GM18873 (cell line): ENCODE results near the gene CFI.
A peak's percentile ranks its signal among the peaks of the same experiment; 100 is the strongest.

Experiments used
- ATAC-seq: cut with Tn5 transposase; IDR thresholded peaks from one replicate; pipeline ENCODE4 v1.9.1; 2021; ENCODE audit warnings: mild to moderate bottlenecking, moderate library complexity, moderate number of reproducible peaks; ENCODE audit not compliant: unreplicated experiment, low FRiP score

Gene CFI

DNA sequence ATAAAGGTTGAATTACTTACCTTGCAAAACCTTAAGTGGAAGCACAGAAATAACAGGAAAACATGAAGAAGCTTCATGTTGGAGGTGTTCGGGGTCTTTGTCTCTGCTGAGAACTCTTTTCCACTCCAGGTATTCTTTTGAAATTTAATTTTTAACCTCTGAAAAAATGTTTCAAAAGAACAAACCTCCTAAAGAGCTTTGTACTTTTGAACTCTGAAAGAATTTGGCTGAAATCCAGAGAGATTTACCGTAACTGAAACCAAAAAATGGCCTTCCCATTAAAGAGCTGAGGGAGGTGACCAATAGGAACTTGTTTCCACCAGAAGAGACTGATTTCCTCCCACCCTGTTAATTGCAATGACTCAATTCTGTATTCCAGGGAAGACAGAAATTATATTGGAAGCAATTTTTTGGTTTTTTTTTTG, at the start of gene CFI:
Gene CFI (minus strand): TSS at position 105 of the 425 bp plus-strand sequence. CDS start 28 bp downstream, at position 77.
- no peak for ATAC-seq

DNA sequence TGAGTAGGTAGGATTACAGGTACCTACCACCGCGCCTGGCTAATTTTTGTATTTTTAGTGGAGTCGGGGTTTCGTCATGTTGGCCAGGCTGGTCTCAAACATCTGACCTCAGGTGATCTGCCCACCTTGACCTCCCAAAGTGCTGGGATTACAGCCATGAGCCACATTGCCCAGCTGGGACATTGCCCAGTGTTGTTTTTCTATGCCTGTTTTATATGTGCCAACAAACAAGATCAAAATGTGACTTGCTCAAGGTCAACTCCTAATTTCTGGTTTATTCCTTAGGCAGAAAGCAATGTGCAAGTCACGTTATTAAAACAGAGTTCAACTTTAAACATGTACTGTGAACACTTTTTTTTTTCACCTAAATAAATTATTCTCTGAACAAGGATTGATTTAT, 48.8 kb upstream of the CFI start:
- no peak for ATAC-seq

DNA sequence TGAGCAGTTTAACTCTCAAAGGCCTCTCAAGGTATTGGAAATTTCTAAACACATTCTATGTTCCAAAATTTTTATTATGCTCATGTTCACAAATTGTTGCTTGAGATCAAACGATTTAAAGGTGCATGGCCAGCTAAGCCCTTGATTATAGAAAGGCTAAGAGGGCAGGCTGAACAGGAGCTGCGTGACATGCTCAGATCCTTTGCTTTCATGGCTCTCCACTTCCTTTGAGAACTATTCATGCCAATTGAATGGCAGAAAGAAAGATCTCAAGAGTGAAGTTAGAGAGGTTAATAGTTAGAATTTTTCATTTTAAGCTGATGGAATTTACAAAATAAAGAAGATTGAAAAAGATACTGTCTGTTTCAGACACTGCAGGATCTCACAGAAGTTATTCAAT, 46.7 kb upstream of the CFI start:
- no peak for ATAC-seq

DNA sequence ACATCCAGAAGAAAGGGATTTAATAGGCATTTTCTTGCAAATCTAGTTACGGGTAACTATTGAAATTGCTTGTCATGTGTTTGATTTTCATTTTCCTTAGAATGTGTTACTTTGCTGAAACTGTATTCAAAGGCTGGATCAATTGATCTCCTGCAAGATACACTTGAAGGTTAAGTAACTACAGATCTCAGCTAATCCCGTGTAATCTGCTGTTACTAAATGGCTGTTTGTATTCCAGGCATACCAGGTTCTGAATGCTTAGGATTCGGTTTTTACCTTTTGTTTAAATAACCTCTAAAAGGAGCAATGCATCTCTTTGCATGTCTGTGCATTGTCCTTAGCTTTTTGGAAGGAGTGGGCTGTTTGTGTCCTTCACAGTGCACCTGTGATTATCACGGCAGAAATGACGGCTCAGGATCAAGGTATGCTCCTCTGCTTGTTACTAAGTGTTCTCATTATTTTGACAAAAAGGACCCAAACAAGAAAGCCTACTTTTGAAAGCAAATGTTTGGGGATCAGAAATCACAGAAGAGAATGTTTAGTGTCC, 46.2 kb upstream of the CFI start, which contains the start of gene LRIT3:
Gene LRIT3 (plus strand): TSS at position 212 of the 547 bp plus-strand sequence. CDS start 95 bp downstream, at position 307.
- no peak for ATAC-seq

DNA sequence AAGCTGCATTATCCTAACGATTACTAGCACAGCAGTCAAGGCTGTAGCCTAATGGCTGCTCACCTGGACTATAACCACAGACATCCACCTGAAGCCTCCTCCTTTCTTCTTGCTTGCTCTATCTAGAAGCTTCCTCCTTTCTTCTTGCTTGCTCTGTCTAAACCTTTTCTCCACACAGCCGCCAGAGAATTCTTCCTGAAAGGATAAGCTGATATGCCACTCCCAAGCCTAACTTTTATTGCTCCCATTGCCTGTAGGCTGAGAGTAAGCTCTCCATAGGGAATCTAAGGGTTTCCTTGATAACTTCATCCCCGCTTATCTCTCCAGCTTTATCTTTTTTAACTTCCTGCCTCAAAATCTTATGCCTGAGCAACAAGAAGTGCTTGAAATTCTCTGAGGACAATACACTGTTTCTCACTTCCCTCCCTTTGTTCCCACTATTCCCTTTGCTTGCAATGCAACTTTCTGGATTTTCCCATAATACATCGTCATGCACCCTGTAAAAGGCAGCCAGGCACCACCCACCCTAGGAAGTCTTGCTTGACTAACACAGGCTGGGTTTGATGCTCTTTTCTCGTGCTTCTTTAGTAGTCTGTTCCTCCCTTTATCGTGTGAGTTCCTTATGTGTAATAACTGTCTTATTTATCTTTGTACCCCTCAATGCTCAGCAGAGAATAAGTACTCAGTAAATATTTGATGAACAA, 44.7 kb upstream of the CFI start:
- ATAC-seq: no peak

DNA sequence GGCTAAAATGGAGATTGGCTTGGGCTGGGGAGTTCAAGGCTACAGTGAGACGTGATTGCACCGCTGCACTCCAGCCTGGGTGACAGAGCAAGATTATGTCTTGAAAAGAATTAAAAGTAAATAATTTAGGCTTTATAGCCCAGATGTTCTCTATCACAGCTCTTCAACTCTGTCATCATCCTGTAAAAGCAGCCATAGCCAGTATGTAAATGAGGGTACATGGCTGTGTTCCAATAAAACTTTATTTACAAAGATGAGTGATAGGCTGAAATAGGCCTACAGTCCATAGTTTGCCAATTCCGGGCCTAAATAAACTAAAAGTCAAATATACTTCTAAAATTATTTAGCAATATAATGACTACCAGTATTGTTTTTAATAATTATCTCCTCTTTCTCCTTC, 35.2 kb upstream of the CFI start:
- no peak for ATAC-seq

DNA sequence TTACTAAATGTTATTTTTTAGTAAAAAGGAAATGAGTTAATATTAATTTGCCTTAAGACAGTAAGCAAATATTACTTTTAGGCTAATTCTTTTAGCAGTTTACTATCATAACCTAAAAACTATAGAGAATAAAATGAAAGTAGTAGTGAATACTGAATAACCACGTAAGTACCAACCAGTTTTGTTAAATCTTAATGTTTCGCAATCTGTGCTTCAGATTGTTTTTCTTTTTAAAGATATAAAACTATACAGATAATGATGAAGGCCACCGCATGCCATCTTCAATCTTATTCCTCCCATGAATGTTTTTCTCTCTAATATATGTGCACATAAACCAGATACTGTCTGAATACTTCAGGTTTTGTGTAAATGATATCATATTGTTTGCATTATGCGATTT, 32.0 kb upstream of the CFI start:
- ATAC-seq: no peak

DNA sequence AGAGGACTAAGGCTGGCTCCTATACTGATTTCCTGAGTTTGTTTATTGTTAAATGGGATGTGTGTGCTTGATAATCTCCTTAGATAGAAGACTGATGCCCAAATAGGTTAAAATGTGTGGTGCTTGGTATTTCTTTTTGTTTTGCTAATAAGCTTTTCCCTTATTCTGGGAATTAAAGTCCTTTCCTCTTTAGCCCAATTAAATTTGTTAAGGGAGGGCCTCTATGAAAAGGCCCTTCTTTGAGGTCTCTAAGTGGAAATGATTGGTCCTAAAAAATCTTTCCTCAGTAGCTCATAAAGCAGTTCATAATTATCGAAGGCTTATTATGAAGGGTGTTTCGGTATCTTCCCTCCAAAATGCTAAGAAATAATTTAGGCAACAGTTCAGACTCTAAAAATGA, 25.9 kb upstream of the CFI start, which contains the start of gene RRH:
Gene RRH (plus strand): TSS at position 301 of the 400 bp plus-strand sequence. CDS start 56 bp downstream, at position 357.
- no peak for ATAC-seq

DNA sequence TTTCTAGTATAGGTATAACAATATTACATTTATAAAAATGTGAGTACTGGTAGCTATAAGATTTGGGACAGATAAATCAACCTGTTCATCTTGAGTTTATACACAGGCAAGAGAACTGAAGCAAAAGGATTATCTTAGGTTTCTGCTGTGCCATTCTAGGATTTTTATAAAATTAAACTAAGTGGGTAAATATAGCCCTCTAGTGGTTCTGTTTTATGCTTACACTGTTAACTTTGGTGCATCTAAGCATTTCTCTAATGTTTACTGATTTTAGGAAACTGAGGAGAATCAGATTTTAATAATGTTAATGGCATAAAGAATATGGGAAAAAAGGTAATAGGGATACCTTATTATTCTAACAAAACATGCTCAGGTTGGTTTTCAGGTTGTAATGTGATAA, 24.9 kb upstream of the CFI start:
- ATAC-seq: no peak

DNA sequence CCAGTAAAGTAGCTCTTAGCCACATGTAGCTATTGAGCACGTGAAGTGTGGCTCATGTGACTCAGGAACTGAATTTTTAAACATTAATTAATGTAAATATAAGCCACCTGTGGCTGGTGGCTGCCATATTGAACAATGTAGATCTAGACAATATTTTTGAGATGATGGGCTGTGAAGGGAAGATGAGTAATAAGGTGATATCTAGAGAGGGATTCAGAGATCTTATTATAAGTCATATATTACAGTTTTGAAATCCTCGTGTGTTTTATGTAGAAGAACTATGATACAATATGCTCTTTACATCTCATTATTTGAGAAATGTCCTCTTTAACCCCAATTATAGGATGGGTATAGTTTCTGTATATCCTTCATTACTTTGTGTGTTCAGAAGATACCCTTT, 19.4 kb upstream of the CFI start:
- ATAC-seq: no peak

DNA sequence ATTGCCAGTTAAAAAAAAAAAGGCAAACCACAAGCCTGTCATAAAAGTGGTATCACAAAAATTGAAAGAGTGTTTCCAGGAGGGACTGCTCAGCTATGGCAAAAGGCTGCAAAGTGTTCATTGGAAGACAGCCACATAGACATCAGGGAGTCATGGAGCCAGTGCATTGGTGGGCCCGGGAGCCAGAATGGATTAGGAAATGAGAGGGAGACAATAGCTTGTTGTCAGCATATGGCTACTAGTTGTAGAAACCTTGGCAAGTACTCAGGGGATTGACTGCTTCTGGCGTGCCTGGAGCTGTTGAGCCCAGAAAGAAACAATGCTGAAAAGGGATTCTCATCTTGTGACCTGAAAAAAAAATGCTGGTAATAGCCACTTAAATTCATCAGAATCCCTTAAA, 18.8 kb upstream of the CFI start:
- ATAC-seq: no peak

DNA sequence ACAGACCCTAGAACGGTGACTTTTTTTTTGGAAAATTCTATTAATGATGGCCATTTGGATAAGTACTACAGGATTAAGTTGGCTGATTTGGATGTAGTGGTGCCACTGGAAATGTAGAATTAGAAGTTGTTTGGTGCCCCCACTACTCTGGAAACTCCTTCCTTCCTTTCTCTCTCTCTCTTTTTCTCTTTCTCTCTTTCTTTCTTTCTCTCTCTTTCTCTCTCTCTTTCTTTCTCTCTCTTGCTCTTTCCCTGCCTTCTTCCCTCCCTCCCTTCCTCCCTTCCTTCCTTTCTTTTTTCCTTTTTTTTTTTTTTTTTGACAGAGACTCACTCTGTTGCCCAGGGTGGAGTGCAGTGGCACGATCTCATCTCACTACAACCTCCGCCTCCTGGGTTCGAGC, 16.5 kb upstream of the CFI start:
- ATAC-seq: no peak

DNA sequence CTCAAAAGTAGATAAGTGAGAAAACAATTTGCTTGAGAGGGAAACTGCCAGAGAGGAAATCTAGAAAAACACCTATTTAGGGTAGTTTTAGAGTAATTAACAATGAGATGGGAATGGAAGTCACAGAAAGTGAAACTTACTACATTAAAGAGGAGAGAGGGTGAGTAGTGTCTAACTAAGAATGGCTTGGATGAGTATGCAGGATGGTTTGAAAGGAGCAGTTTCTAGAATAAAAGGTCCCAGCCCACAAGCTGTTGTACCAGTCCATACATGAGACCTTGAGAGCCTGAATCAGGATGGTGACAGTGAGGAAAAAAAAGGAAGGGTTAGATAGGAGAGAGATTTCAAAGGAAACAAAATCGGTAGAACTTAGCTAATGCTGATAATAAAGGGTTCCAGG, 15.1 kb upstream of the CFI start:
- ATAC-seq: no peak

DNA sequence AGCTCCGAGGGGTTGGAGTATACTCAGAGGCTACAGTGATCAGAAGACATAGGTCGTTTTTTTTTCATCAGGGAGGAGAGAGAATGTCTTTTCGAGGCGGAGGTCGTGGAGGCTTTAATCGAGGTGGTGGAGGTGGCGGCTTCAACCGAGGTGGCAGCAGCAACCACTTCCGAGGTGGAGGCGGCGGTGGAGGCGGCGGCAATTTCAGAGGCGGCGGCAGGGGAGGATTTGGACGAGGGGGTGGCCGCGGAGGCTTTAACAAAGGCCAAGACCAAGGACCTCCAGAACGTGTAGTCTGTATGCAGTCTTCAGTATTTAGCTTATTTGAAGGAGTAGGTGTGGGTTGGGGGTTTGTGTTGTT, 14.3 kb upstream of the CFI start:
- ATAC-seq: no peak

DNA sequence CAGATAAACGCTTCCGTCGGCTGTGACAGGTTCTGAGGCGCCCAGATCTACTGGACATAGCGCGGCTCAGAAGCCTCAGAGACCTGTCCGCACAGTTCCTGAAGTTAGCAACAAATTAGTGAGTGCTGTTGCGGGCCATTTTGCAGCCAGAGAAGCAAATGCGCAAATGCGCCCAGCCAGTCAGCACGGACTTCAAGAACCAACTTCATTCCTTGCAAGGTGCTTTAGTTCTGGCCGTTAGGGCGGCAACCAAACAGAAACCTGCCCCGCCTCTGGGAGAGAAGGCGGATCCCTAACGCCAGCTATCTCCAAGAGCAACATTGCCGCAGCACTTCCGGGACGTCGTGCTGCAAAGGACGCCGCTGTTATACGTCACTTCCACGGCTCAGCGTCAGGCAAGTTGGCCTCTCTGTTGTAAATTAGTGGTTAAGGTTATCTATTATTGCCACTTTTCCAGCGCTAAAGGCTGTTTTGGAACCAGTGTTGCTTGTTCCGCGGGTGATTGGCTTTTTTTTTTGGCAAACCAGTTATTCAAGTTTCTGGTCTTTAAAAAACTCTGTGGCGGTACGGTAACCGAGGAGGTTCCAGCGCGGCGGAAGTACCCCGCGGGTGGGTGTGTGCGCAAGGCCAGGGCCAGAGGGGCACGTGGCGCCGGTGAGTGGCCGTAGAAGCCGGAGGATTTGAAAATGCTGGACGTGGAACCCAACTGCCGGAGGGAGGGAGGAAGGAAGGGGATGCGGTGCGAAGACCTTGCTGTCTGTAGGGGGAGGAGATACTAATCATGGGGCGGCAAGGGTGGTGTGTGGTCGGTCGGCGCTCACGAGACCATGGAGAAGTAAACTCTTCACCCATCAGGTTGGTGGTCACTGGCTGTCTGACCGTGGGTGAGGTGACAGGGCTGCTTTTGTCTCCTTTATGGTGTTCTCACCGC, 13.6 kb upstream of the CFI start, which contains the start of gene GAR1:
Gene GAR1 (plus strand): TSS at position 612 of the 931 bp plus-strand sequence. CDS start 403 bp downstream, outside the sequence.
- peak; percentile 99 for ATAC-seq

DNA sequence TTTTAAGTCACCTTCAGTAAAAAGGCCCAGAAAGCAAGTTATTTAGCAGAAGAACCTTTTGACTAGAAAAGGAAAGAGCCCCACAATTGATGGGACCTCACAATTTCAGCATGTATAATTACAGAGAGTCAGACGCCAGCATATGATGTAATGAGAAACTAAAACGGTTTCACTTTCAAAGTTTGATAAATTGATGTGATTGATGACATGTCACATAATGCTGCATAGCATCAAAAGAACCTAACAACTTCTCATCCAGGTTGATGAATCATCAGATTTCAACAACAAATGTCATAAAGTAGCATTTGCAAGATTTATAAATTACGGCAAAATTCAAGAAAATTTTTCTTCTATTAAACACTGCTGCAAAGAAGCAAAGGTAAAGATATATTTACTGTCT, 9.9 kb upstream of the CFI start:
- ATAC-seq: no peak

DNA sequence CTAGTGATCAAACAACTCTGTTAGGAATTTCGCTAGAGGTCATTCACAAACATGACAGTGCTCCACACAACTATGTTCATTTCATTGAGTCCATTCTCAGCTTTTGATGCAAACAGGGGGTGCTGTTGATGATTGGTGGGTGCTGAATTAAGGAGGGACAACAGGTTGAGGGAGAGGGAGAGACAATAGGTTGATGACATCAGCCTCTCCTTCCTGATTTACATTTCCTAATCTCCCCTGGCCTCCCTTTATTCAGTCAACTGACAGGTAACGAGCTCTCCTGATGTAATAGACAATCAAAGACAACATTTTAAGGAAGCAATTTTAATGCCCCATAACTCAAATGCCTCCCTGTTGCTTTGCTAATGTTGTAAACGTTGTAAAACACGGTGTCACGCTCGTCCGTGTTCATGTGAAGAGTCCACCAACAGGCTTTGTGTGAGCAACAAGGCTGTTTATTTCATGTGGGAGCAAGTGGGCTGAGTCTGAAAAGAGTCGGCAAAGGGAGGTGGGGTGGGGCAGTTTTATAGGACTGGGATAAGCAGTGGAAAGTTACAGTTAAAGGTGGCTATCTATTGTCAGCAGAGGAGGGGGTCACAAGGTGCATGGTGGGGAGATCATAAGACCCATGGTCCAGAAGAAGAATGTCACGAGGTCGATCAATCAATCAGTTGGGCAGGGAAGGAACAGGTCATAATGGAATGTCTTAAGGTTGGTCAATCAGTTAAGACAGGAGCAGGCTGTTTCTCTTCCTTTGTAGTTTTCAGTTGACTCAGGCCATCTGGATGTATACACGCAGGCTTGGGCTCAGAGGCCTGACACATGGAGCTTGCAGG, 9.0 kb upstream of the CFI start:
- ATAC-seq: no peak

DNA sequence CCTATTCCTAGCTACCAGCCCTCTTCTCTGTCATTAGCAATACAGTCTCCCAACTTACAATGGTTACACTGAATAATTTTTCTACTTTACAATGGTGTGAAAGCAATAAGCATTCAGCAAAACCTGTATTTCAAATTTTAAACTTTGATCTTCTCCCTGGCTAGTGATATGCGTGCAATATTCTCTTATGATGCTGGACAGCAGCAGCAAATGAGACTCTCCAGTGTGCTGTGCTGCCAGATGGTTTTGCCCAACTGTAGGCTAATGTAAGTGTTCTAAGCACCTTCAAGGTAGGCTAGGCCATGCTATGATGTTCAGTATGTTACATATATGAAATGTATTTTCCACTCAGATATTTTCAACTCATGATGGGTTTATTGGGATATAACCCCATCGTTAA, 7.9 kb upstream of the CFI start:
- no peak for ATAC-seq

DNA sequence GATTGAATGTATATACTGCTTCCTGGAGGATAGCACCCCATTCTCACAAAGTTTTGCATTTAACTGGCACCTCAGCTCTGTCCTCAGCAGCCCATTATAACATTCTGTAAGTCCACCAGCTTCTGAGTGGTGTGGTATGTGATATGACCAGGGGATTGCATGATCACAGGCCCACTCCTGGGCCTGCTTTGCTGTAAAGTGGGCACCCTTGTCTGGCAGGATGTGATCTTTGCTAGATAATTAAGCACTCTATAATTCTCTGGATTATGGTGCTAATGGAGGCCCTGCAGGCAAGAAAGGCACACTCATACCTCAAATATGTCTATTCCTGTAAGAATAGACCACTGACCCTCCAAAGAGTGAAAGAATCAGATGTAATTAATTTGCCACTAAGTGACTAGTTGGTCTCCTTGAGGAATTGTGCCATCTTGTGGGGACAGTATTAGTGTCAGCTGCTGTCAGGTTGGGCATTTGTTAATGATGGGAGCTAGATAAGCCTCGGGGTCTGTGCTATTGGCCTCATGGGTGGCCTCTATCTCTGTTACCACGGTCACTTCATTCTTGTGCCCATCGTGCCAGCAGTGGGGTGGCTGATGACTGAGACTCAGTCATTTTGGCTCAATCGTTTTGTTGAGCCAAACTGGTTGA, 2.2 kb upstream of the CFI start:
- peak; percentile 76 for ATAC-seq
